ENCODE measurements around the gene MLPH.

GRCh38 chr2:237515621-237516275 lies 28.7 kb downstream of the MLPH start:
- no peak for TF ChIP-seq ZNF335 (CRISPR knock-in tag; IDR thresholded peaks at IDR 0.05)
- no peak for TF ChIP-seq TARDBP (CRISPR knock-in tag; IDR thresholded peaks at IDR 0.05)
- no peak for TF ChIP-seq ETV6 (CRISPR knock-in tag; conservative IDR thresholded peaks at IDR 0.05)
- no peak for TF ChIP-seq BRCA1 (CRISPR knock-in tag; IDR thresholded peaks at IDR 0.05)
- no peak for TF ChIP-seq ZNF788 (CRISPR knock-in tag; IDR thresholded peaks at IDR 0.05; ENCODE audit: borderline replicate concordance)
- TF ChIP-seq TCF12 (IDR thresholded peaks at IDR 0.05): no peak
- no peak for TF ChIP-seq TCF12 (CRISPR knock-in tag; IDR thresholded peaks at IDR 0.05)
- no peak for TF ChIP-seq ZNF274 (CRISPR knock-in tag; IDR thresholded peaks at IDR 0.05)
- no peak for TF ChIP-seq CEBPB (IDR thresholded peaks at IDR 0.05; ENCODE audit: borderline replicate concordance, low read depth, low read length)
